ENCODE results near the gene BIRC7. TPM values are rescaled to one million over a fixed set of nuclear protein-coding genes. Genes with fewer than 3 reads are reported as not detected.

BIRC7 gene
- total RNA-seq, 1 donor, result 0.09 TPM

DNA sequence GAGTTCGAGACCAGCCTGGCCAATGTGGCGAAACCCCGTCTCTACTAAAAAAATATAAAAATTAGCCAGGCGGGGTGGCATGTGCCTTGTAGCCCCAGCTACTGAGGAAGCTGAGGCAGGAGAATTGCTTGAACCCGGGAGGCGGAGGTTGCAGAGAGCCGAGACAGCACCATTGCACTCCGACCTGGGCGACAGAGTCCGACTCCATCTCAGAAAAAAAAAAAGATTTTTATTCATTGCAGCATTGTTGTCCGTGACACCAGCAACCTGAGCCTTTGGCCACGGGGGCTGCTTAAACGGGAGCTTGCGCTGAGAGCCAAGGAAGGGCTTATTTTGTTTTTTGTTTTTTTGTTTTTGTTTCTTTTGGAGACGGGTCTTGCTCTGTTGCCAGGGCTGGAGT lies 44.2 kb downstream of the BIRC7 start:
- TF ChIP-seq, protein P1, sequence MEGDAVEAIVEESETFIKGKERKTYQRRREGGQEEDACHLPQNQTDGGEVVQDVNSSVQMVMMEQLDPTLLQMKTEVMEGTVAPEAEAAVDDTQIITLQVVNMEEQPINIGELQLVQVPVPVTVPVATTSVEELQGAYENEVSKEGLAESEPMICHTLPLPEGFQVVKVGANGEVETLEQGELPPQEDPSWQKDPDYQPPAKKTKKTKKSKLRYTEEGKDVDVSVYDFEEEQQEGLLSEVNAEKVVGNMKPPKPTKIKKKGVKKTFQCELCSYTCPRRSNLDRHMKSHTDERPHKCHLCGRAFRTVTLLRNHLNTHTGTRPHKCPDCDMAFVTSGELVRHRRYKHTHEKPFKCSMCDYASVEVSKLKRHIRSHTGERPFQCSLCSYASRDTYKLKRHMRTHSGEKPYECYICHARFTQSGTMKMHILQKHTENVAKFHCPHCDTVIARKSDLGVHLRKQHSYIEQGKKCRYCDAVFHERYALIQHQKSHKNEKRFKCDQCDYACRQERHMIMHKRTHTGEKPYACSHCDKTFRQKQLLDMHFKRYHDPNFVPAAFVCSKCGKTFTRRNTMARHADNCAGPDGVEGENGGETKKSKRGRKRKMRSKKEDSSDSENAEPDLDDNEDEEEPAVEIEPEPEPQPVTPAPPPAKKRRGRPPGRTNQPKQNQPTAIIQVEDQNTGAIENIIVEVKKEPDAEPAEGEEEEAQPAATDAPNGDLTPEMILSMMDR (IDR thresholded peaks at IDR 0.05; ENCODE audit: insufficient read depth, low read length), result no peak
- no peak for DNase-seq (ENCODE audit: low read depth)
- no peak overlapping the region for H3K4me3 ChIP-seq (ENCODE audit: low read depth, low read length)

DNA sequence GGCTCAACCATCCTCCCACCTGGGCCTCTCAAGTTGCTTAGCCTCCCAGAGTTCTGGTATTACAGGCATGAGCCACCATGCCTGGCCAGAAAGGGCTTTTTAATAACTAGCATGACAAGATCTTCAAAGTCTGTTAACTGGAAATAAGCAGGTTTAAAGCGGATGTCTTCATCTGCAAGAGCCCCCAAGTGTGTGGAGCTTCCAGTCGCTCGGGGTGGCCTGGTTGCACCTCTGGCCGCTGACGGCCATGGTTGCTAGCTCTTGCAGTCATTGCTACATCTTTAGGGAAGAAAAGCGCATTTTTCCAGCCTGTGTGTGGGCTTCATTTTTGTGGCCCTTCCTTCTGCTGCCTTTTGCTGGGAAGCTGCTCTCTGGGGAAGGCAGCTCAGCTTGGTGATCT lies 44.7 kb downstream of the BIRC7 start:
- no peak overlapping the region for H3K4me3 ChIP-seq (ENCODE audit: low read depth, low read length)
- no peak for DNase-seq (ENCODE audit: low read depth)
- TF ChIP-seq, protein P1 (IDR thresholded peaks at IDR 0.05; ENCODE audit: insufficient read depth, low read length), result no peak

DNA sequence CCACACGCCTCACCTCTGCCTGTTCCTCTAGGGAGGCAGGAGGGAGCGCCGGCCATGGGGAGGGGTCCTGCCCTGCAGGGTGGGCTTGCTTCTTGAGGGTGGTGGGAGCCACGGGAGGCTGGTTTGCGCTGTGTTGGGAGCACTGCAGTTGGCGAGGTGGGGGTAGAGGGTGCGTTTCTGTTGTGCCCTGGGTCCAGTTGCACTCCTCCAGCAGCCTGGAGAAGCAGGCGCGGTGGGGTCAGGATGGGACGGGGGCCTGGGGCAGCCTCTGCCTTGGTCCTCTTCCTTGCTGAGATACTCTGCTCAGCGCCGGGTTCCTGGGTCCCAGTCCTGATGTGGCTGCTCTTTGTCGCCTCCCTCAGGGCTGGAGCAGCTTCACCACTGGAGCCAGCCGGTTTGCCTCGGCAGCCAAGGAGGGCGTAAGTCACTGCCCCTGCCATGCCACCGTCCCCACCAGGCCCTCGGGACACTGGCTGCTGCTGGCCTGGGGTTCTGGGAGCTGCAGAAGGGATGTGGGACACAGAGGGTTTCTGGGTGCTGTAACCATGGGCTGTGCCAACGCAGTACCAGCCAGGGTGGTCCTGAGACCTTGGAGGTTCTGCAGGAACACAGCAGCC lies 45.3 kb downstream of the BIRC7 start:
- DNase-seq (ENCODE audit: low read depth), result no peak
- TF ChIP-seq, protein P1 (IDR thresholded peaks at IDR 0.05; ENCODE audit: insufficient read depth, low read length), result peak; percentile 31

DNA sequence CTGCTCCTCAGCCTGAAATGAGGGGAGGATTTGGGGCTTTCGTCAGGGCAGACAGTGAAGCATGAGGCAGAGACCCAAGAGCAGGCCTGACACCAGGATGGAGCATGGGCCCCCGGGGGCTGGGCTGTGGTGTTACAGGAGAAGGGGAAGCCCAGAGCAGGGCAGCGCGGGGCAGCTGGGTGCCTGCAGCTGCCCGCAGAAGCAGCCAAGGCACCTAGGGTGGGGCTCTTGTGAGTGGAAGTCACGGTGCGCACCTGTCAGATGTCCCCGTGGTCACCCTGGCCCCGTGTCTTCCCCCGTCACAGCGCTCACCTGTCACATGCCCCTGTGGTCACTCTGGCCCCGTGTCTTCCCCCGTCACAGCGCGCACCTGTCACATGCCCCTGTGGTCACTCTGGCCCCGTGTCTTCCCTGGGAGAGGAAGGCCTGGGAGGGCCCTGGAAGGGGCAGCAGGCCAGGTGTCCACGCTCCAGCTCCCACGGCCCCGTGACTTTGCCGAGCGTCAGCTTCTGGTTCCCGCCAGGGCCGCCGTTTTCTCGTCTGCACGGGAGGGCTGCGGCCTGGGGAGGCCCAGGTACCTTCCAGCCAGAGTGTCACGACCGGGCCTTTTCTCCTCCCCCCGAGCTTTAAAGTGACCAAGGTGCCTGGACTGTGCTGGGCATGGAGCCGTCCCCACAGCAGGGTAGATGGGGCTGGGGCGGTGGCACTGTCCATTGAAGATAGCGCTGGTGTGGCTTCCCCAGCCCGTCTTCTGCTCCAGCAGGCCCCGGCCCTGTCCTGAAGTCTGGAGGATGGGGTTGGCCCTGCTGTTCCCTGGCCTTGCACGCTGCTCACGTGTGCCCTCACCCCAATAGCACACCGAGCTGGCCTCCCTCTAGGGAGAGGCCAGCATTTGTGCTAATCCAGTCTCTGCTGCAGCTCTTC lies 46.3 kb downstream of the BIRC7 start:
- TF ChIP-seq, protein P1 (IDR thresholded peaks at IDR 0.05; ENCODE audit: insufficient read depth, low read length), result no peak
- DNase-seq (ENCODE audit: low read depth), result no peak
- H3K4me3 ChIP-seq (ENCODE audit: low read depth, low read length), result no peak overlapping the region

More for the DNA sequence above, 45.3 kb downstream of the BIRC7 start:
- H3K4me3 ChIP-seq (ENCODE audit: low read depth, low read length), result no peak overlapping the region

DNA sequence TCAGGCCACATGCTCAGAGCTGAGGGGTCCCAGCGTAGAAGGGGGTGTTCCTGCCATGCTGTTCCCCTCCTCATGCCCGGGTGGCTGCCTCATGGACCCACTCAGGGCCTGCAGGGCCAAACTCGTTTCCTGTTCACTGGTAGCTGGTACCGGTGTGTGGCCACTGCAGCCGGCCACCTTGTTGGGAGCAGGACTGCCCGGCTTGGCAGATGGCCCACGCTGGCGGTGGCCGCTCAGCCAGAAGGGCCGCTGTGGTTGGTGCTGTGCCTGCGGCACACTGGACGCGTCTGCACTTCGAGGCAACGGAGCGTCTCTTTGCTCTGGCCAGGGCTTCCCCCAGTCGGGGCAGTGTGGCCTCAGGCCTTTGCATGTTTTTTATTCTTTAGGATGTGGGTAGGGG lies 47.2 kb downstream of the BIRC7 start:
- TF ChIP-seq, protein P1 (IDR thresholded peaks at IDR 0.05; ENCODE audit: insufficient read depth, low read length), result no peak
- no peak overlapping the region for H3K4me3 ChIP-seq (ENCODE audit: low read depth, low read length)
- DNase-seq (ENCODE audit: low read depth), result no peak

DNA sequence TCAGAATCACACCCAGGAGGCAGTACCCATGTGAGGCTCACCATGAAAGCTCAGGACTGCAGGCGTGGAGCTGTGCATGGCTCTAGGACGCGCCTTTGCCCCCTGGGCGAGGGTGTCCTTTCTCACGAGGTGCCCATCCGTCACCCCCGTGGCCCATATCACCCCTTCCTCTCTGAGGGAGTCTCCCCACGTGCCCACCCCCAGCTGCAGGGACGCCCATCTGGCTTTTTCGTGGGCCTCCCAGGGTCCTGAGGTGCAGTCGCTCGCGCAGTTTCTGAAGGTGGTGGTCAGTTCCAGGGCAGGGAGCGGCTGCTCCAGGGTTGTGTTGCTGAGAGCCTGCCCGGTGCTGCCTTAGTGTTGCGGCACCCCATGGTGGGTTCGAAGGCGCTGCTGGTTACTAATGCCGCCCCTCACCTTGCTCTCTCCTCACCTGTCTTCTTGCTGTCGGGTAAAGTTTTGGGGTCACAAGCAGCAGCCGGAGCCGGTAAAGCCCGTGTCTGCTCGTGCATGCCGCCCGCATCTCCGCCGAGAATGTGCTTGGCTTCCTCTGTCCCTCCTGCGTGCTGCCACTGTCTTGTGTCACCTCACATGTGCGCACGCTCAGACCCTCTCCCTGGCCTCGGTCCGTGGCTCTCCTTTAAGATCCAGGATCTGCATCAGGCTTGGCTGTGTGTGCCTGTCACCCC lies 47.8 kb downstream of the BIRC7 start:
- DNase-seq (ENCODE audit: low read depth), result no peak
- TF ChIP-seq, protein P1 (IDR thresholded peaks at IDR 0.05; ENCODE audit: insufficient read depth, low read length), result no peak
- H3K4me3 ChIP-seq (ENCODE audit: low read depth, low read length), result no peak overlapping the region

All from fibroblast of the aortic adventitia (primary cell).